AG09319 (cell line): ENCODE measurements around the gene SNX33.

Experiments
- DNase-seq: peaks from one replicate; pipeline ENCODE4 v3.0.0-alpha.2; 2010; ENCODE audit warnings: low read depth; ENCODE audit errors: extremely low read depth
- CTCF ChIP-seq: IDR thresholded peaks from 2 replicates; pipeline ENCODE4 v1.5.1; 2011; ENCODE audit warnings: low read depth, mild to moderate bottlenecking, inconsistent platforms, low read length, moderate library complexity

Gene SNX33

GRCh38 chr15:75637245-75638009 lies 10.3 kb upstream of the SNX33 start:
- TF ChIP-seq CTCF = no peak
- DNase-seq = no peak

GRCh38 chr15:75639191-75639708 lies 8.5 kb upstream of the SNX33 start:
- DNase-seq = no peak
- TF ChIP-seq CTCF = no peak

GRCh38 chr15:75639709-75640482 lies 7.8 kb upstream of the SNX33 start, which contains the start of gene IMP3:
TSS of gene IMP3 (minus strand) at chr15:75640224. CDS start at chr15:75640168, 56 bp downstream.
- no peak for TF ChIP-seq CTCF
- DNase-seq = peak; percentile 84

GRCh38 chr15:75640483-75641178 lies 7.1 kb upstream of the SNX33 start:
- TF ChIP-seq CTCF = peak; percentile 13
- DNase-seq = no peak

- TF ChIP-seq CTCF = no peak
These were observed 6.6 kb upstream of the SNX33 start for GRCh38 chr15:75641179-75641503.

GRCh38 chr15:75641603-75642002 lies 6.1 kb upstream of the SNX33 start:
- DNase-seq = no peak
- no peak for TF ChIP-seq CTCF

More at GRCh38 chr15:75641179-75641503, 6.6 kb upstream of the SNX33 start:
- DNase-seq = no peak
